ENCODE data around the gene MORF4L2. TPM values are rescaled to one million over a fixed set of nuclear protein-coding genes. Genes with fewer than 3 reads are reported as not detected.

Gene MORF4L2
- total and polyA plus RNA-seq, 2 experiments from 2014 or later, result 772 to 1,160 TPM

DNA sequence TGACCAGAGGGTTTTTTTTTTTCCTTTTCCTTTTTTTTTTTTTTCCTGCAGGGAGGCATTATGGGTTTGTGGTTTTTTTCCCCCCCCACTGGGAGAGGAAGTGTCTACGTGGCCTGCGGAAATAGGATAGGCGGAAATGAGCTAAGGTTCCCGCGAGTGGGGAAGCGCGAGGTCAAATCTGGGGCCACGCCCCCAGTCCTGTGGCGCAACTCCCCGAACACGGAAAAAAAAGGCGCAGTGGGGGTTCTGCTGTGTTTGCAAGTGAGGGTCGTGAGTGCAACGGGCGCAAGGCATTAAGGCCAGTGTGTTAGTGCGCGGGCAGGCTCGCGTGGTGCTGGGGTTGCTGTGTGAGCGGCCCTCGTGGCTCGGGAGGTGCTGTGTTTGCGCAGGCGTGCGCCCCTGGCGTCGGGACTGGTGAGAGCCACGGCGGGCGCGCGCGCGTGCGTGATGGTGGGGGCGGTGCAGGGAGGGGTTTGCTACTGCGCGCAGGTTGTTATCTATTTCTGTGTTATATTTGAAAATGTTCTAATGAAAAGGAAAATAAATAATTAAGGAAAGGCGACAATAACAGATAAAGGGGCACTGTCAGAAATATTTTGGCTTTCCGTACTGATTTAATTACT is 685 bp upstream of the MORF4L2 start:
- DNase-seq (ENCODE audit: low spot score), result peak; percentile 97
- H3K4me1 ChIP-seq (ENCODE audit: insufficient read depth), result peaks cover 14% of the 10 kb centered on the region

DNA sequence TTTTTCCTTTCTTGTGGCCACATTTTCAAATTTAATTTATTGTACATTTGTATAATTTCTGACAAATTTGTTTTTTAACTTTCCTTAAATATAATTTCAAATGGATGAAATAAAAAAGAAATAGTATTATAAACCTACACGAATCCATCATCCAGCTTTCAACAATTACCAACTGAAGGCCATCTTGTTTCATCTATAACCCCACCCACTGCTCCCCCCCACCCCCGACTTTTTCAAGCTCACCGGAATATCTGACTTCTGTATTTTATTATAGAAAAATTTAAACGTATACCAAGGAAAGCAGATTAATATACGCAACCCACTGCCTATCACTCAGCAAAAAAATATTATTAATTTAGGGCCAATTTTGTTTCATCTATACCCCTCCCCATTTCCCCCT is 1.1 kb downstream of the MORF4L2 start:
- no peak for TF ChIP-seq EZH2phosphoT487 (IDR thresholded peaks at IDR 0.05; ENCODE audit: low read depth, severe bottlenecking, unreplicated experiment)
- no peak for TF ChIP-seq EZH2 (IDR thresholded peaks at IDR 0.05; ENCODE audit: borderline replicate concordance)
- TF ChIP-seq, protein P1, sequence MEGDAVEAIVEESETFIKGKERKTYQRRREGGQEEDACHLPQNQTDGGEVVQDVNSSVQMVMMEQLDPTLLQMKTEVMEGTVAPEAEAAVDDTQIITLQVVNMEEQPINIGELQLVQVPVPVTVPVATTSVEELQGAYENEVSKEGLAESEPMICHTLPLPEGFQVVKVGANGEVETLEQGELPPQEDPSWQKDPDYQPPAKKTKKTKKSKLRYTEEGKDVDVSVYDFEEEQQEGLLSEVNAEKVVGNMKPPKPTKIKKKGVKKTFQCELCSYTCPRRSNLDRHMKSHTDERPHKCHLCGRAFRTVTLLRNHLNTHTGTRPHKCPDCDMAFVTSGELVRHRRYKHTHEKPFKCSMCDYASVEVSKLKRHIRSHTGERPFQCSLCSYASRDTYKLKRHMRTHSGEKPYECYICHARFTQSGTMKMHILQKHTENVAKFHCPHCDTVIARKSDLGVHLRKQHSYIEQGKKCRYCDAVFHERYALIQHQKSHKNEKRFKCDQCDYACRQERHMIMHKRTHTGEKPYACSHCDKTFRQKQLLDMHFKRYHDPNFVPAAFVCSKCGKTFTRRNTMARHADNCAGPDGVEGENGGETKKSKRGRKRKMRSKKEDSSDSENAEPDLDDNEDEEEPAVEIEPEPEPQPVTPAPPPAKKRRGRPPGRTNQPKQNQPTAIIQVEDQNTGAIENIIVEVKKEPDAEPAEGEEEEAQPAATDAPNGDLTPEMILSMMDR (IDR thresholded peaks at IDR 0.05; ENCODE audit: poor library complexity), result no peak
- peaks cover 52% of the 10 kb centered on the region for H3K79me2 ChIP-seq

More for the DNA sequence above, 685 bp upstream of the MORF4L2 start:
- Histone ChIP-seq H2AFZ (peak overlapping the region; percentile 80), H3K4me3 (peak overlapping the region; percentile 77), H3K36me3 (replicated peaks; ENCODE audit: insufficient read depth, low read depth) (peaks cover 1% of the 10 kb centered on the region), H3K27ac (peak overlapping the region; percentile 99), H3K79me2 (peaks cover 42% of the 10 kb centered on the region), H3K4me2 (peak overlapping the region; percentile 75), H3K9me3 (ENCODE audit: low read depth) (no peaks in the 10 kb centered on the region), H4K20me1 (ENCODE audit: insufficient read depth, poor library complexity, severe bottlenecking) (peaks cover 27% of the 10 kb centered on the region), H3K27me3 (no peaks in the 10 kb centered on the region), H3K9me2 (replicated peaks; ENCODE audit: insufficient read depth) (no peaks in the 10 kb centered on the region)
- under 1% methylated on average over 40 of the region's 40 CpGs for WGBS (ENCODE audit: low lambda C conversion rate, missing lambda C conversion rate)
- TF ChIP-seq EZH2 (IDR thresholded peaks at IDR 0.05; ENCODE audit: borderline replicate concordance), result no peak
- TF ChIP-seq, protein P1 (IDR thresholded peaks at IDR 0.05; ENCODE audit: poor library complexity), result peak; percentile 62

GRCh38 chrX:103681443-103681842 is 5.1 kb downstream of the MORF4L2 start:
- no peak overlapping the region for H3K4me3 ChIP-seq
- peaks cover 54% of the 10 kb centered on the region for H3K79me2 ChIP-seq
- peaks cover 14% of the 10 kb centered on the region for H3K4me1 ChIP-seq (ENCODE audit: insufficient read depth)
- H3K27me3 ChIP-seq, result no peaks in the 10 kb centered on the region
- no peak overlapping the region for H3K27ac ChIP-seq
- no peaks in the 10 kb centered on the region for H3K9me3 ChIP-seq (ENCODE audit: low read depth)
- TF ChIP-seq EZH2phosphoT487 (IDR thresholded peaks at IDR 0.05; ENCODE audit: low read depth, severe bottlenecking, unreplicated experiment) (no peak), EZH2 (IDR thresholded peaks at IDR 0.05; ENCODE audit: borderline replicate concordance) (no peak)
- TF ChIP-seq, protein P1 (IDR thresholded peaks at IDR 0.05; ENCODE audit: poor library complexity), result no peak
- peaks cover 5% of the 10 kb centered on the region for H3K36me3 ChIP-seq (replicated peaks; ENCODE audit: insufficient read depth, low read depth)
- peaks cover 79% of the 10 kb centered on the region for H4K20me1 ChIP-seq (ENCODE audit: insufficient read depth, poor library complexity, severe bottlenecking)
- no peak for DNase-seq (ENCODE audit: low spot score)
- H3K4me2 ChIP-seq, result no peak overlapping the region
- no peaks in the 10 kb centered on the region for H3K9me2 ChIP-seq (replicated peaks; ENCODE audit: insufficient read depth)
- H2AFZ ChIP-seq, result no peak overlapping the region
- WGBS (ENCODE audit: low lambda C conversion rate, missing lambda C conversion rate), result 99% methylated on average over 2 of the region's 2 CpGs

More for the DNA sequence above, 1.1 kb downstream of the MORF4L2 start:
- peak overlapping the region; percentile 68 for H3K4me3 ChIP-seq
- peaks cover 14% of the 10 kb centered on the region for H3K4me1 ChIP-seq (ENCODE audit: insufficient read depth)
- no peaks in the 10 kb centered on the region for H3K9me2 ChIP-seq (replicated peaks; ENCODE audit: insufficient read depth)
- H3K27ac ChIP-seq, result peak overlapping the region; percentile 97
- H3K4me2 ChIP-seq, result peak overlapping the region; percentile 83
- WGBS (ENCODE audit: low lambda C conversion rate, missing lambda C conversion rate), result 0% methylated on average over 5 of the region's 5 CpGs
- H4K20me1 ChIP-seq (ENCODE audit: insufficient read depth, poor library complexity, severe bottlenecking), result peaks cover 45% of the 10 kb centered on the region
- H3K9me3 ChIP-seq (ENCODE audit: low read depth), result no peaks in the 10 kb centered on the region
- no peak overlapping the region for H2AFZ ChIP-seq
- H3K36me3 ChIP-seq (replicated peaks; ENCODE audit: insufficient read depth, low read depth), result peaks cover 5% of the 10 kb centered on the region
- no peaks in the 10 kb centered on the region for H3K27me3 ChIP-seq
- peak; percentile 44 for DNase-seq (ENCODE audit: low spot score)
